ENCODE data around the gene ZNF664.

Gene ZNF664

DNA sequence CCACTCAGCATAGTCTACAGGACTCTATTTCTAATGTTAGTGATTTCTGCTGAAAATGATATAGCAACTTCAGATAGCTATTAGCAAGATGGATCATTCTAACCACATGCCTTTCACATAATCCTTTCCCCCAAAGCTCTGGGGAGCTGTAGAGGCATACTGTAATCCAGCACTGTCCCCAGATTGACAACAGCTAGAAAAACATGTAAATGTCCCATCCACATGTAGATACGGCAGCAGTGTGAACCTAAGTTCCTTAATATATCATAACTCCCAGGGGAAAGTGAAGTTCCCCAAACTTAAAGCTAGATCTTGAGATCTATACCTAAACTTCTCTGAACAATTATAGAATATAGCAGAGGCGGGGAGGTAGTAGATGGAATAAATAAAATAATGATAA lies 14.0 kb downstream of the ZNF664 start:
- H4K91ac ChIP-seq (ENCODE audit: low read length): no peak overlapping the region
- H3K4me3 ChIP-seq (ENCODE audit: insufficient read depth in 1 of 2, low read depth in 1 of 2, low read length in 2 of 2): no peak overlapping the region
- H2BK5ac ChIP-seq (ENCODE audit: low read depth, low read length, poor library complexity, severe bottlenecking): no peak overlapping the region
- no peak overlapping the region for H3K4ac ChIP-seq (ENCODE audit: low read depth in 1 of 2, low read length in 2 of 2)
- no peaks in the 10 kb centered on the region for H3K4me1 ChIP-seq (ENCODE audit: control insufficient read depth, insufficient read depth, low read depth, low read length)
- H3K9ac ChIP-seq (ENCODE audit: low read length): peak overlapping the region; percentile 42
- no peak overlapping the region for H3K18ac ChIP-seq (ENCODE audit: low read depth in 1 of 2, low read length in 2 of 2)
- H2BK12ac ChIP-seq (ENCODE audit: low read length in 2 of 2): peak overlapping the region in 1 of 2 experiments; percentile 21
- no peak overlapping the region for H3K23ac ChIP-seq (ENCODE audit: low read length in 2 of 2)
- H3K4me2 ChIP-seq (ENCODE audit: low read length, poor library complexity, severe bottlenecking): no peak overlapping the region
- H3K9me3 ChIP-seq (ENCODE audit: control insufficient read depth, low read length): no peaks in the 10 kb centered on the region
- H2AK5ac ChIP-seq (ENCODE audit: low read length, severe bottlenecking): no peak overlapping the region
- H3K27me3 ChIP-seq (ENCODE audit: control insufficient read depth in 1 of 2, insufficient read depth in 1 of 2, low read length in 2 of 2): no peaks in the 10 kb centered on the region
- no peak overlapping the region for H4K8ac ChIP-seq (ENCODE audit: low read length)
- no peak overlapping the region for H2AFZ ChIP-seq (ENCODE audit: low read depth, low read length)
- H3K27ac ChIP-seq (ENCODE audit: low read length, poor library complexity, severe bottlenecking): no peak overlapping the region
- DNase-seq: no peak
- WGBS: 100% methylated on average over 1 of the region's 2 CpGs
- peaks cover 10 to 54% of the 10 kb centered on the region in 2 experiments for H3K36me3 ChIP-seq (ENCODE audit: control insufficient read depth in 1 of 2, insufficient read depth in 2 of 2, low read depth in 1 of 2, low read length in 2 of 2)
- H2BK120ac ChIP-seq (ENCODE audit: low read depth, low read length): no peak overlapping the region
- no peak overlapping the region for H3K14ac ChIP-seq (ENCODE audit: low read length in 2 of 2)
- peaks cover 44% of the 10 kb centered on the region for H3K79me1 ChIP-seq (replicated peaks; ENCODE audit: low read length, poor library complexity, severe bottlenecking)
- no peak overlapping the region for H2BK15ac ChIP-seq (ENCODE audit: low read depth, poor library complexity, severe bottlenecking)

DNA sequence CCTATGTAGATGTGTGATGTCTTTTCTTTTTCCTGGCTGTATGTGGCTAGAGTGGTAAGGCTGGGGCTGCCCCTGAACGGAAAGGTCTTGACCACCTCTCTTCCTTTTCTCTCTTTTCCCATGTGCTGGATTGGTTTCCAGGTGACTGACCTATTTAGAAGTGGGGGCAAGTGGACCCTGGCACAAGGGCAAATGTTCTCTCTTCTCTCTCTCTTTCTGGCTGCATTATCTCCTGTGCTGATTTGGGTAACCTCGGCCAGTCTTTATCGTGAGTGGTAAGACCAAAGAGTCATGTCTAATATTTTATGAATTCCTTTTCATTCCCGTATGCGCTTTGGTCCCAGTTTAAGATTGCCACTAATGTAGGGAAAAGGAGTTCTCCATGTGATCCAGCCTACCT lies 16.2 kb downstream of the ZNF664 start:
- H3K27ac ChIP-seq (ENCODE audit: low read length, poor library complexity, severe bottlenecking): no peak overlapping the region
- peaks cover 45% of the 10 kb centered on the region for H3K79me1 ChIP-seq (replicated peaks; ENCODE audit: low read length, poor library complexity, severe bottlenecking)
- H3K4me1 ChIP-seq (ENCODE audit: control insufficient read depth, insufficient read depth, low read depth, low read length): no peaks in the 10 kb centered on the region
- no peak overlapping the region for H3K23ac ChIP-seq (ENCODE audit: low read length in 2 of 2)
- no peak overlapping the region for H2AFZ ChIP-seq (ENCODE audit: low read depth, low read length)
- H4K91ac ChIP-seq (ENCODE audit: low read length): no peak overlapping the region
- H3K4me2 ChIP-seq (ENCODE audit: low read length, poor library complexity, severe bottlenecking): no peak overlapping the region
- H2BK120ac ChIP-seq (ENCODE audit: low read depth, low read length): peak overlapping the region; percentile 39
- no peaks in the 10 kb centered on the region for H3K9me3 ChIP-seq (ENCODE audit: control insufficient read depth, low read length)
- H4K8ac ChIP-seq (ENCODE audit: low read length): no peak overlapping the region
- DNase-seq: no peak
- WGBS: over 99% methylated on average over 4 of the region's 5 CpGs
- no peak overlapping the region for H3K4ac ChIP-seq (ENCODE audit: low read depth in 1 of 2, low read length in 2 of 2)
- H3K14ac ChIP-seq (ENCODE audit: low read length in 2 of 2): no peak overlapping the region
- H2AK5ac ChIP-seq (ENCODE audit: low read length, severe bottlenecking): no peak overlapping the region
- peak overlapping the region; percentile 21 to 49 for H2BK12ac ChIP-seq (ENCODE audit: low read length in 2 of 2)
- no peak overlapping the region for H2BK15ac ChIP-seq (ENCODE audit: low read depth, poor library complexity, severe bottlenecking)
- H3K4me3 ChIP-seq (ENCODE audit: insufficient read depth in 1 of 2, low read depth in 1 of 2, low read length in 2 of 2): no peak overlapping the region
- H3K36me3 ChIP-seq (ENCODE audit: control insufficient read depth in 1 of 2, insufficient read depth in 2 of 2, low read depth in 1 of 2, low read length in 2 of 2): peaks cover 19 to 58% of the 10 kb centered on the region in 2 experiments
- H2BK5ac ChIP-seq (ENCODE audit: low read depth, low read length, poor library complexity, severe bottlenecking): no peak overlapping the region
- H3K27me3 ChIP-seq (ENCODE audit: control insufficient read depth in 1 of 2, insufficient read depth in 1 of 2, low read length in 2 of 2): no peaks in the 10 kb centered on the region
- H3K9ac ChIP-seq (ENCODE audit: low read length): no peak overlapping the region
- no peak overlapping the region for H3K18ac ChIP-seq (ENCODE audit: low read depth in 1 of 2, low read length in 2 of 2)

DNA sequence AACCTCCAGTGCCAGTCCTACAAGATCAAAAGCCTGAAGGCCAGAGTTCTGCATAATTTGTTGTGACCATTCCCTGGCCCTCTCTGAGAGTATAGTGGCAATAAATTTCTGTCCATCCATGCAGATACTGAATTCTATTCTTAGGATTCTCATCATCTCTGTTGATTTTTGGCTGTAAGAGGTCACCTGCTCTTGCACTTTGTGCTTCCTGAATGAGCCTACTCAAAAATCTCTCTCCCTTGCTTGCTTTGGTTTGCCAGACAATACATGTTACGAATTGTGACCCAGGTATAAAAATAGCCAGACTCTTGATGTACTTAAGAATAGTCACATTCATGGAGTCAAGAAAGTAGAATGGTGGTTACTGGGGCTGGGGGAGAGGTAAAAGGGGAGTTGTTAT lies 16.7 kb downstream of the ZNF664 start:
- H3K18ac ChIP-seq (ENCODE audit: low read depth in 1 of 2, low read length in 2 of 2): no peak overlapping the region
- no peak overlapping the region for H2BK12ac ChIP-seq (ENCODE audit: low read length in 2 of 2)
- no peak overlapping the region for H3K14ac ChIP-seq (ENCODE audit: low read length in 2 of 2)
- H3K4me3 ChIP-seq (ENCODE audit: insufficient read depth in 1 of 2, low read depth in 1 of 2, low read length in 2 of 2): no peak overlapping the region
- no peak overlapping the region for H3K9ac ChIP-seq (ENCODE audit: low read length)
- no peak overlapping the region for H2BK15ac ChIP-seq (ENCODE audit: low read depth, poor library complexity, severe bottlenecking)
- H2AK5ac ChIP-seq (ENCODE audit: low read length, severe bottlenecking): no peak overlapping the region
- H3K9me3 ChIP-seq (ENCODE audit: control insufficient read depth, low read length): no peaks in the 10 kb centered on the region
- H3K27me3 ChIP-seq (ENCODE audit: control insufficient read depth in 1 of 2, insufficient read depth in 1 of 2, low read length in 2 of 2): no peaks in the 10 kb centered on the region
- H2BK120ac ChIP-seq (ENCODE audit: low read depth, low read length): no peak overlapping the region
- no peak for DNase-seq
- no peak overlapping the region for H2BK5ac ChIP-seq (ENCODE audit: low read depth, low read length, poor library complexity, severe bottlenecking)
- 92% methylated on average over 1 of the region's 1 CpG for WGBS
- H4K91ac ChIP-seq (ENCODE audit: low read length): no peak overlapping the region
- H3K36me3 ChIP-seq (ENCODE audit: control insufficient read depth in 1 of 2, insufficient read depth in 2 of 2, low read depth in 1 of 2, low read length in 2 of 2): peaks cover 19 to 56% of the 10 kb centered on the region in 2 experiments
- H3K79me1 ChIP-seq (replicated peaks; ENCODE audit: low read length, poor library complexity, severe bottlenecking): peaks cover 39% of the 10 kb centered on the region
- H3K4me1 ChIP-seq (ENCODE audit: control insufficient read depth, insufficient read depth, low read depth, low read length): no peaks in the 10 kb centered on the region
- no peak overlapping the region for H3K4me2 ChIP-seq (ENCODE audit: low read length, poor library complexity, severe bottlenecking)
- H3K4ac ChIP-seq (ENCODE audit: low read depth in 1 of 2, low read length in 2 of 2): no peak overlapping the region
- H2AFZ ChIP-seq (ENCODE audit: low read depth, low read length): no peak overlapping the region
- no peak overlapping the region for H4K8ac ChIP-seq (ENCODE audit: low read length)
- H3K23ac ChIP-seq (ENCODE audit: low read length in 2 of 2): no peak overlapping the region
- H3K27ac ChIP-seq (ENCODE audit: low read length, poor library complexity, severe bottlenecking): no peak overlapping the region

DNA sequence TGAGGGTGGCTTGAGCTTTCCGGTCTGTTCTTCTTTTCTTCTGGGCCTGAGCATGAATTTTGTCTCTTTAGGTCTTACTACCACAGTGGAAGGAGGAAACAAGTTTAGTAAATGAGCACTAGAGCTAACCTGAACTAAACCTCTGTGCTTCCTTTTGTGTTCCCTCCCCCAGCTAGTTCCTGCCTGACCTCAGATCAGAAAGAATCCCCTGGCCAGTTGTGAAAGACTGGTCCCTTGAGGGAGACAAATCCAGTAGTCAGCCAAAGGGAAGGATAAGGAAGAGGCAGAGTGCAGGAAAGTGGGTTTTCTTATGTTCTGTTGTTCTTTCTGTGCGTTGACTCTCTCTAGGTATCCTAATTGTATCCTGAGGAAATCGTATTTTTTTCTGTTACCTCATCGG lies 17.5 kb downstream of the ZNF664 start:
- H3K4me3 ChIP-seq (ENCODE audit: insufficient read depth in 1 of 2, low read depth in 1 of 2, low read length in 2 of 2): peak overlapping the region in 1 of 2 experiments; percentile 9
- 77% methylated on average over 4 of the region's 4 CpGs for WGBS

More for the DNA sequence above, 17.5 kb downstream of the ZNF664 start:
- Histone ChIP-seq H3K4ac (ENCODE audit: low read depth in 1 of 2, low read length in 2 of 2) (no peak overlapping the region), H3K14ac (ENCODE audit: low read length in 2 of 2) (no peak overlapping the region), H2BK120ac (ENCODE audit: low read depth, low read length) (no peak overlapping the region), H3K23ac (ENCODE audit: low read length in 2 of 2) (no peak overlapping the region), H4K91ac (ENCODE audit: low read length) (peak overlapping the region; percentile 66), H3K79me1 (replicated peaks; ENCODE audit: low read length, poor library complexity, severe bottlenecking) (peaks cover 39% of the 10 kb centered on the region), H2BK15ac (ENCODE audit: low read depth, poor library complexity, severe bottlenecking) (no peak overlapping the region), H3K27me3 (ENCODE audit: control insufficient read depth in 1 of 2, insufficient read depth in 1 of 2, low read length in 2 of 2) (no peaks in the 10 kb centered on the region), H2AFZ (ENCODE audit: low read depth, low read length) (no peak overlapping the region), H2AK5ac (ENCODE audit: low read length, severe bottlenecking) (no peak overlapping the region), H3K18ac (ENCODE audit: low read depth in 1 of 2, low read length in 2 of 2) (peak overlapping the region in 1 of 2 experiments; percentile 84), H3K9me3 (ENCODE audit: control insufficient read depth, low read length) (no peaks in the 10 kb centered on the region), H2BK12ac (ENCODE audit: low read length in 2 of 2) (no peak overlapping the region), H3K9ac (ENCODE audit: low read length) (peak overlapping the region; percentile 23), H3K27ac (ENCODE audit: low read length, poor library complexity, severe bottlenecking) (no peak overlapping the region), H4K8ac (ENCODE audit: low read length) (peak overlapping the region; percentile 19), H3K36me3 (ENCODE audit: control insufficient read depth in 1 of 2, insufficient read depth in 2 of 2, low read depth in 1 of 2, low read length in 2 of 2) (peaks cover 19 to 53% of the 10 kb centered on the region in 2 experiments), H2BK5ac (ENCODE audit: low read depth, low read length, poor library complexity, severe bottlenecking) (no peak overlapping the region), H3K4me2 (ENCODE audit: low read length, poor library complexity, severe bottlenecking) (no peak overlapping the region), H3K4me1 (ENCODE audit: control insufficient read depth, insufficient read depth, low read depth, low read length) (no peaks in the 10 kb centered on the region)
- DNase-seq: peak; percentile 77
